Activated naive CD4-positive, alpha-beta T cell treated with anti-CD3 and anti-CD28 coated beads for 36 hours (primary cell): ENCODE measurements around the gene PPA2. TPM values are rescaled to one million over a fixed set of nuclear protein-coding genes. Genes with fewer than 3 reads are reported as not detected.

Source experiments
- CTCF ChIA-PET: fragments of 350-600 bp; sonication (Branson Sonifier 250); formaldehyde crosslinking; loops from one replicate; lab custom pipeline; 2021; ENCODE audit warnings: antibody characterized with exemption; lab: Charles Lee
- DNase-seq: peaks from one replicate; pipeline ENCODE4 v3.0.0-alpha.2; 2020
- H3K27ac Mint-ChIP-seq: one replicate; pipeline ENCODE4 v1.8.0; 2021; ENCODE audit warnings: mild to moderate bottlenecking, mixed read lengths
- H3K27me3 Mint-ChIP-seq: one replicate; pipeline ENCODE4 v1.8.0; 2021; ENCODE audit warnings: low read depth, mixed read lengths
- H3K36me3 Mint-ChIP-seq: one replicate; pipeline ENCODE4 v1.8.0; 2021; ENCODE audit warnings: low read depth, mixed read lengths
- H3K4me1 Mint-ChIP-seq: one replicate; pipeline ENCODE4 v1.8.0; 2021; ENCODE audit warnings: low read depth, mixed read lengths
- H3K4me3 Mint-ChIP-seq: one replicate; pipeline ENCODE4 v1.8.0; 2021; ENCODE audit warnings: mild to moderate bottlenecking, moderate library complexity, mixed read lengths
- H3K9me3 Mint-ChIP-seq: one replicate; pipeline ENCODE4 v1.8.0; 2021; ENCODE audit warnings: mixed read lengths
- intact Hi-C: fragments of 100-400 bp; cut with micrococcal nuclease; formaldehyde crosslinking; loops from one replicate; pipeline ENCODE4 v1.15.1; 2023
- total RNA-seq, 2 experiments: library from RNA; stranded (reverse); gene quantifications; one replicate each; pipeline ENCODE4 v1.2.3, GENCODE V29; 2021

PPA2 gene
- total RNA-seq, 2 experiments from 2014 or later, result 117 to 119 TPM

GRCh38 chr4:105344141-105344540 is 129.7 kb downstream of the PPA2 start:
- no peak for DNase-seq
- Mint-ChIP-seq H3K4me3 (no peak overlapping the region), H3K27ac (no peak overlapping the region), H3K27me3 (no peaks in the 10 kb centered on the region), H3K9me3 (no peaks in the 10 kb centered on the region), H3K4me1 (no peaks in the 10 kb centered on the region), H3K36me3 (peaks cover 4% of the 10 kb centered on the region)
- CTCF ChIA-PET, result interaction anchor here (0.6 kb wide), 1 partner anchor 202 kb away, joined by 3 read pairs; no protein-coding TSS in a partner anchor
- intact Hi-C loops, result no loop called here

DNA sequence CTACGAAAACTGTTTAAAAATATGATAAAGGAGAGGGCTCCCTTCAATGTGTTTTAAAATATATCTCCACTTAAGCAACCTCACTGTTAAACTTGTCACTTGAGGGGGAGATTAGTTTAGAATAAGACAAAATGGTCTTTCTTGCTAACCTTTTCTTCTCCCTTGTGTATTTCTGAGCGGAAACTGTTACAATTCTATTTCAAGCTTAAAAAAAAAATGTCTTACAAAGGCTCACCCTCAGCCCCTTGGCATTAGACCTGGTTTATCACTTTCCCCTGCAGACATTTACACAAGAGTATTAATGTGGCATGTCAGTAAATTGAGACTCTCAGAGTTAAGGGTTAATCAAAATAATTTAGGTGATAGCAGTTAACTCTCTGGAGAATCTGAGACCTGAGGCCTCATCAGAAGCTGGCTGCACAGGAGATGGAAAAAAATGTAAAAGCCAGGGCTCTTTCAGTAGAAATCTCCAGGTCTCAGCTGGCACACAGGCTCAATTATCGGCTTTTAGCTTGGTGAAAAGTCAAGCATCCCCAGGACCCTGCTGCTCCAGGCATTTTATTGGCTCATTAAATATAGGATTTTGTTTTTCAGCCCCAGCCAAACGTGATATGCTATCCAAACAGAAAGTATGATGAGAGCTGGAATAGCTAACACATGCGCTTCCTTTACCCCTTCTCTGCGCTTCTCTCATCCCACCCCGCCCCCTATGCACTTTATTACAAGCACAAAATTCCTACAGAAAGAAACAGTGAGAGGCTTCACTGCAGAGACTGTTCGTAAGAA is 130.5 kb downstream of the PPA2 start:
- Mint-ChIP-seq H3K9me3 (no peaks in the 10 kb centered on the region), H3K4me3 (no peak overlapping the region), H3K27ac (no peak overlapping the region), H3K36me3 (peaks cover 5% of the 10 kb centered on the region), H3K4me1 (no peaks in the 10 kb centered on the region), H3K27me3 (no peaks in the 10 kb centered on the region)
- CTCF ChIA-PET, result no interaction called here
- DNase-seq, result no peak
- intact Hi-C loops, result no loop called here

- peaks cover 14% of the 10 kb centered on the region for H3K4me1 Mint-ChIP-seq
- no peaks in the 10 kb centered on the region for H3K36me3 Mint-ChIP-seq
- CTCF ChIA-PET, result interaction anchor here (0.7 to 1.6 kb wide), 3 partner anchors 12 to 115 kb away, joined by 3 to 8 read pairs (median 3); no protein-coding TSS in a partner anchor
- no peaks in the 10 kb centered on the region for H3K9me3 Mint-ChIP-seq
- H3K27ac Mint-ChIP-seq, result no peak overlapping the region
- no peak for DNase-seq
- intact Hi-C loops, result loop anchor here (5.0 kb wide), 1 partner anchor 123 kb away; no protein-coding TSS in a partner anchor
- no peaks in the 10 kb centered on the region for H3K27me3 Mint-ChIP-seq
- H3K4me3 Mint-ChIP-seq, result no peak overlapping the region
These were observed 144.8 kb downstream of the PPA2 start for GRCh38 chr4:105329081-105329480.

DNA sequence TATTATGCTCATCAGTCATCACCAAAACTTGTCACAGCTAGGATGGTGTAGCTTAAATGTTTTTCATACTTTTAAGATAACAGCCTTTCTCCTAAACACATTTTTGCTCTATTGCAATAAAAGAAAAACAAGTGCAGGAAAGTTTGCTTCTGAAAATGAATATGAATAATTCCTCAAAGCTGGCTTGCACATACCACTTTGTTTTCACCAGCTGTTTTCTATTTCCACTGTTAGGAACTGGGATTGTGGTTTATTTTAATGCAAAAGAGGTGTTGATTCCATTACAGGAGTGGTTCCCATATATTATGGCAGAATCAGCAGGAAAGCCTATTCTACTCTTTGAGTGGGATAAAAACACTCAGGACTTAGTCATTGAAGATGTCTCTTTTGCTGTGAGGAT is 145.9 kb downstream of the PPA2 start:
- no peaks in the 10 kb centered on the region for H3K9me3 Mint-ChIP-seq
- no peak overlapping the region for H3K27ac Mint-ChIP-seq
- DNase-seq, result no peak
- no peaks in the 10 kb centered on the region for H3K36me3 Mint-ChIP-seq
- H3K4me1 Mint-ChIP-seq, result peaks cover 14% of the 10 kb centered on the region
- intact Hi-C loops, result loop anchor here (5.0 kb wide), 1 partner anchor 124 kb away; no protein-coding TSS in a partner anchor
- CTCF ChIA-PET, result interaction anchor here (1.6 kb wide), 1 partner anchor 14 kb away, joined by 8 read pairs; no protein-coding TSS in a partner anchor
- no peaks in the 10 kb centered on the region for H3K27me3 Mint-ChIP-seq
- H3K4me3 Mint-ChIP-seq, result no peak overlapping the region

DNA sequence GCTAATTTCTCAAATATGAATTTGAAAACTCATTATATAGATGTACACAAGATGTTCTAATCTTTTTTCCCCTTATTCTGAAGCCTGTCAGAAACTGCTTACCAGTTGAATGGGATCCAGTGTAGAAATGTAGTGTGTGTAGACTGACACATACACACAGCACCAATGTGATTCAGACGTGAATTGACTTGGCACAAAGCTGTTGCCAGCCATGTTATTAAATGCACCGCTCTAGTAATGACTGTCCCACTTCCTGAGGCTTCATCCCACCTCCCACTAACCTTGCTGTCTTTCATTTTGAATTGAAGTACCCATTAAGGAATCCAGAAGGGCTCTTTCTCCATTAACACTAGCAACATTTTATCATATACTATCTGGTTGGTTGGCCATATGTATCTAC is 146.6 kb downstream of the PPA2 start:
- no peaks in the 10 kb centered on the region for H3K27me3 Mint-ChIP-seq
- H3K36me3 Mint-ChIP-seq, result no peaks in the 10 kb centered on the region
- intact Hi-C loops, result loop anchor here (5.0 kb wide), 1 partner anchor 125 kb away; no protein-coding TSS in a partner anchor
- no peak overlapping the region for H3K4me3 Mint-ChIP-seq
- H3K4me1 Mint-ChIP-seq, result peaks cover 14% of the 10 kb centered on the region
- DNase-seq, result peak; percentile 19
- no peak overlapping the region for H3K27ac Mint-ChIP-seq
- CTCF ChIA-PET, result interaction anchor here (0.6 to 1.2 kb wide), 3 partner anchors 9 to 187 kb away, joined by 3 to 5 read pairs (median 3); no protein-coding TSS in a partner anchor
- no peaks in the 10 kb centered on the region for H3K9me3 Mint-ChIP-seq

Other genes with a start within 250 kb of the PPA2 start
- gene ARHGEF38, start 78.6 kb upstream of the PPA2 start, total RNA-seq, result not detected
- 10 to 100 TPM; 24.5 to 24.8 TPM for gene INTS12, start 234.6 kb upstream of the PPA2 start, total RNA-seq
- gene GSTCD, start 234.7 kb upstream of the PPA2 start, total RNA-seq, result 10 to 100 TPM; 15.8 to 18.2 TPM